Adrenal gland (tissue), 12 donors: ENCODE results near the gene S1PR4. TPM values are rescaled to one million over a fixed set of nuclear protein-coding genes. Genes with fewer than 3 reads are reported as not detected.

ENCODE experiments used
- DNase-seq, 7 donors: peaks; one replicate each; pipeline ENCODE4 v3.0.0-alpha.2; 2019 to 2020
- H3K27ac ChIP-seq, 5 donors: fragments of 200-600 bp; sonication (generic) in 4 of 5; 1 replicate in 3 of 5; 2 replicates in 2 of 5; pipeline versions ENCODE4 v1.5.1 to v1.8.0; 2016 to 2020; ENCODE audit warnings: mild to moderate bottlenecking in 1 of 5
- H3K27me3 ChIP-seq: fragments of 200-600 bp; 2 replicates; pipeline ENCODE4 v1.8.0; 2021
- H3K36me3 ChIP-seq, 2 donors: fragments of 200-600 bp; replicated peaks in 1 of 2; 1 replicate in 1 of 2; 2 replicates in 1 of 2; pipeline versions ENCODE4 v1.5.1 to v1.8.0; 2018 to 2022
- H3K4me1 ChIP-seq, 2 donors: fragments of 200-600 bp; replicated peaks in 1 of 2; 1 replicate in 1 of 2; 2 replicates in 1 of 2; pipeline versions ENCODE4 v1.5.1 to v1.8.0; 2018 to 2021
- H3K4me3 ChIP-seq, 4 donors: fragments of 200-600 bp; sonication (generic) in 3 of 4; one replicate each; pipeline ENCODE4 v1.5.1; 2016 to 2018
- H3K9me3 ChIP-seq, 3 donors: fragments of 200-600 bp; sonication (generic) in 1 of 3; replicated peaks in 1 of 3; 1 replicate in 2 of 3; 2 replicates in 1 of 3; pipeline versions ENCODE4 v1.5.1 to v1.8.0; 2016 to 2021
- CTCF ChIP-seq, 6 experiments: fragments of 450-650 bp in 4 of 6; fragments of 200-600 bp in 2 of 6; sonication (generic) in 1 of 6; IDR thresholded peaks; 1 replicate in 5 of 6; 2 replicates in 1 of 6; pipeline versions ENCODE4 v1.5.1 to v1.8.0; 2016 to 2021; ENCODE audit warnings: antibody characterized with exemption in 6 of 6, mild to moderate bottlenecking in 2 of 6, moderate library complexity in 1 of 6
- POLR2A ChIP-seq, 2 donors: fragments of 450-650 bp; IDR thresholded peaks; one replicate each; pipeline ENCODE4 v1.6.1; 2017; ENCODE audit warnings: antibody characterized with exemption in 2 of 2, mild to moderate bottlenecking in 2 of 2, moderate library complexity in 1 of 2
- WGBS, 4 donors: extraction: QIAGEN DNeasy Blood & Tissue Kit in 2 of 4; methylation state at CpG; one replicate each; pipeline versions ENCODE4 v1.1.5 to v1.1.7; 2013 to 2017; 5-methylcytosine and 5-hydroxymethylcytosine counted together
- intact Hi-C, 2 donors: fragments of 100-400 bp; cut with DNase I; formaldehyde crosslinking; loops; one replicate each; pipeline versions ENCODE4 v1.14.1 to v1.15.0; 2022 to 2023
- polyA plus RNA-seq, 3 donors: library from polyadenylated mRNA; stranded (reverse); fragments of 200-250 nt in 2 of 3; fragments of 350-450 nt in 1 of 3; fragmentation: Illumina TruSeq in 1 of 3; extraction: RNeasy Lipid Tissue Mini Kit (QIAGEN cat#74804) in 1 of 3; gene quantifications; one replicate each; pipeline ENCODE4 v1.2.3, GENCODE V29; 2013 to 2014
- total RNA-seq, 9 donors: library from RNA; depleted of rRNA in 4 of 9; stranded (reverse); fragments of >200 nt in 4 of 9; fragments of 120-200 nt in 1 of 9; fragmentation: NEBNext Ultra II Directional in 1 of 9; extraction: Animal tissue kit (Norgen Biotek cat#: 25700) in 1 of 9; gene quantifications; one replicate each; pipeline versions ENCODE4 v1.1.0 to v1.2.4, GENCODE V29; 2013 to 2023
- donor health status: healthy with polysubstance abuse.
- donor health status: Bipolar disorder and iron deficiency.
- donor health status: DM: yes; HTN: yes; CAD: no.
- donor health status: DM: no; HTN: no; CAD: no.
- donor health status: DM: no; HTN: no; CAD: no.
- donor health status: DM: yes; HTN: yes; CAD: no.

Gene S1PR4
- total and polyA plus RNA-seq, 12 donors, result 0.78 to 5.5 (median 2.2) TPM; not detected in 1

DNA sequence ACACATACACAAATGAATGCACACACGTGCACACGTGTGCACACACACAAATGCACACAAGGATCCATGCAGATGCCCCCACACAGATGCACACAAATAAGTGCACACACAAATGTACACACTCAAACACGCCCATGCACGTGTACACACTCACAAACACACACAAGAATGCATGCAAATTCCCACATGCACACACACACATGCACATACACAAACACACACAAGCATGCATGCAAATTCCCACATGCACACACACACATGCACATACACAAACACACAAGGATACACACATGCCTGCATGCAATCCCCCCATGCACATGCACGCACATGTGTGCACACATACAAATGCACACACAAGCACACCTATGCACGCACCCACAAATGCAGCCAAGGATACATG is 29.5 kb upstream of the S1PR4 start:
- Histone ChIP-seq H3K9me3 (no peaks in the 10 kb centered on the region), H3K27ac (no peak overlapping the region), H3K36me3 (no peaks in the 10 kb centered on the region), H3K27me3 (no peaks in the 10 kb centered on the region), H3K4me3 (no peak overlapping the region), H3K4me1 (no peaks in the 10 kb centered on the region)
- WGBS, 4 donors, result 72 to 86% (median 83%) methylated on average over 6 of the region's 6 CpGs
- no peak for DNase-seq
- intact Hi-C loops, result no loop called here
- no peak for TF ChIP-seq POLR2A (IDR thresholded peaks at IDR 0.05)
- TF ChIP-seq CTCF (IDR thresholded peaks at IDR 0.05), result no peak

- Histone ChIP-seq H3K27ac (no peak overlapping the region), H3K36me3 (no peaks in the 10 kb centered on the region), H3K4me3 (no peak overlapping the region), H3K27me3 (no peaks in the 10 kb centered on the region), H3K9me3 (no peaks in the 10 kb centered on the region), H3K4me1 (peaks cover 0 to 2% of the 10 kb centered on the region in 2 donors)
- DNase-seq, result no peak
- no peak for TF ChIP-seq POLR2A (IDR thresholded peaks at IDR 0.05)
- TF ChIP-seq CTCF (IDR thresholded peaks at IDR 0.05), result no peak
- intact Hi-C loops, result no loop called here
- 45 to 72% (median 56%) methylated on average over 13 to 35 of the region's 35 CpGs for WGBS, 4 donors
Observed at GRCh38 chr19:3149526-3150505, 28.8 kb upstream of the S1PR4 start.

GRCh38 chr19:3150739-3151329 is 27.7 kb upstream of the S1PR4 start:
- Histone ChIP-seq H3K4me3 (no peak overlapping the region), H3K27ac (no peak overlapping the region), H3K36me3 (no peaks in the 10 kb centered on the region), H3K4me1 (peaks cover 0 to 8% of the 10 kb centered on the region in 2 donors), H3K27me3 (no peaks in the 10 kb centered on the region), H3K9me3 (no peaks in the 10 kb centered on the region)
- TF ChIP-seq CTCF (IDR thresholded peaks at IDR 0.05) (no peak), POLR2A (IDR thresholded peaks at IDR 0.05) (no peak)
- no peak for DNase-seq
- intact Hi-C loops, result no loop called here
- WGBS, 4 donors, result 65 to 79% (median 77%) methylated on average over 3 to 5 of the region's 5 CpGs; no CpG with 5 or more reads in 1 of the 4 donors

DNA sequence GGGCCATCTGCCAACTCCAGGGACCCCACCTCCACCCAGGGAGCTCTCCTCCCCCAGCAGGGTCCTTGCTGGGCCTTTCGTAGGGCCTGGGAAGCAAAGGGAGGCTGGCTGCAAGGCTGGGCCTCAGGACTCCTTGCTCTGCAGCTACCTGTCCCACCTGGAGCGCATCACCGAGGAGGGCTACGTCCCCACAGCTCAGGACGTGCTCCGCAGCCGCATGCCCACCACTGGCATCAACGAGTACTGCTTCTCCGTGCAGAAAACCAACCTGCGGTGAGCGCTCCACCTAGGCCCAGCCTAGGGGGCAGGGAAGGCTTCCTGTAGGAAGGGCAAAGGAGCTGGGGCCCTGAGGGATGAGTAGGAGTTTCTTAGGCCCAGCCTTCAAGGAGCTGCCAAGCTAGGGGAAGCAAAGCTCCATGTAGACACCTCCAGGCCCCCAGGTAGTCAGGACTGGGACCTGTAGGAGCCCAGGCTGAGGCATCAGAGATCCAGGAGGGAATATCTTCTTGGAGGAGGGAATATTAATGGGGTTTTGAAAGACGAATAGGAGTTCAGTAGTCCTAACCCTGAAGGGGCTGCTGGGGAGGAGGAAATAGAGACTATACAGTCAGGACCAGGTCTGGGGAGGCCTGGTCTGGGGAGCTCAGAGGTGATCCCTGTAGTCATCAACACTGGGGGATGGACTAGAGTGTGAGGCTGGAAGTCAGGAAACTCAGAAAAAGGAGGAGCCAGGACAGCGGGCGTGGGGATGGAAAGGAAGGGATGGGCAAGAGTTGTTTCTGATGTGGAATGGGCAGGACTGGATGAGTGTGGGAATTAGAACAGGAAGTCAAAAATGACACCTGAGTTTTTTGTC is 26.8 kb upstream of the S1PR4 start:
- DNase-seq, result no peak
- intact Hi-C loops, result no loop called here

More for the DNA sequence above, 26.8 kb upstream of the S1PR4 start:
- Histone ChIP-seq H3K36me3 (no peaks in the 10 kb centered on the region), H3K4me1 (peaks cover 0 to 8% of the 10 kb centered on the region in 2 donors), H3K27ac (no peak overlapping the region), H3K27me3 (no peaks in the 10 kb centered on the region), H3K9me3 (no peaks in the 10 kb centered on the region), H3K4me3 (no peak overlapping the region)
- TF ChIP-seq POLR2A (IDR thresholded peaks at IDR 0.05), result no peak
- TF ChIP-seq CTCF (IDR thresholded peaks at IDR 0.05), result no peak
- 80 to 86% (median 82%) methylated on average over 13 to 14 of the region's 14 CpGs for WGBS, 4 donors
